PC-9 (cell line): ENCODE results near the gene OR5D14. TPM values are rescaled to one million over a fixed set of nuclear protein-coding genes. Genes with fewer than 3 reads are reported as not detected.

ENCODE experiments used
- Bru-seq: library from RNA; stranded (reverse); fragments of 400-500 nt; gene quantifications from one replicate; lab custom pipeline; 2021; lab: Mats Ljungman, UMichigan
- BruChase-seq, 2 experiments: library from RNA; stranded (reverse); fragments of 400-500 nt; gene quantifications; one replicate each; lab custom pipeline; 2021; lab: Mats Ljungman, UMichigan
- BruUV-seq: library from RNA; stranded (reverse); fragments of 400-500 nt; replicated peaks from 2 replicates; lab custom pipeline; 2021; lab: Mats Ljungman, UMichigan
- CTCF ChIA-PET: fragments of 300-600 bp; sonication (Branson Sonifier 250); formaldehyde crosslinking; loops from one replicate; lab custom pipeline; 2022; ENCODE audit warnings: antibody characterized with exemption; lab: Charles Lee
- POLR2A ChIA-PET: fragments of 300-600 bp; sonication (Branson Sonifier 250); formaldehyde crosslinking; loops from one replicate; lab custom pipeline; 2022; ENCODE audit warnings: antibody characterized with exemption; ENCODE audit not compliant: unreplicated experiment; lab: Charles Lee
- DNase-seq, 2 experiments: peaks; one replicate each; pipeline versions ENCODE4 v3.0.0 to v3.0.0-alpha.2; 2015 to 2022; ENCODE audit warnings: mixed read lengths in 1 of 2
- H2AFZ ChIP-seq: fragments of 200-600 bp; sonication (generic); 2 replicates; pipeline ENCODE4 v1.8.1; 2017; ENCODE audit warnings: antibody characterized with exemption
- H3F3A ChIP-seq: fragments of 200-600 bp; sonication (generic); 2 replicates; pipeline ENCODE4 v1.8.1; 2017; ENCODE audit warnings: antibody characterized with exemption, mild to moderate bottlenecking, low read depth; ENCODE audit not compliant: insufficient read depth
- H3K27ac ChIP-seq: fragments of 200-600 bp; sonication (generic); 2 replicates; pipeline ENCODE4 v1.6.1; 2016; ENCODE audit warnings: mixed run types
- H3K27me3 ChIP-seq: fragments of 200-600 bp; sonication (generic); 2 replicates; pipeline ENCODE4 v1.6.1; 2016; ENCODE audit warnings: low read depth, mixed run types; ENCODE audit not compliant: insufficient read depth
- H3K36me3 ChIP-seq: fragments of 200-600 bp; sonication (generic); 2 replicates; pipeline ENCODE4 v1.6.1; 2016; ENCODE audit warnings: low read depth, mixed run types
- H3K4me1 ChIP-seq: fragments of 200-600 bp; sonication (generic); replicated peaks from 2 replicates; pipeline ENCODE4 v1.6.1; 2016; ENCODE audit warnings: mixed run types; ENCODE audit not compliant: insufficient read depth
- H3K4me2 ChIP-seq: fragments of 200-600 bp; sonication (generic); 2 replicates; pipeline ENCODE4 v1.6.1; 2017; ENCODE audit warnings: mixed run types
- H3K4me3 ChIP-seq: fragments of 200-600 bp; sonication (generic); 2 replicates; pipeline ENCODE4 v1.6.1; 2016; ENCODE audit warnings: mixed run types
- H3K79me2 ChIP-seq: fragments of 200-600 bp; sonication (generic); 2 replicates; pipeline ENCODE4 v1.6.1; 2017; ENCODE audit warnings: low read depth, mixed run types
- H3K9me2 ChIP-seq: fragments of 200-600 bp; sonication (generic); 2 replicates; pipeline ENCODE4 v1.8.1; 2017; ENCODE audit warnings: mild to moderate bottlenecking; ENCODE audit not compliant: insufficient read depth
- H3K9me3 ChIP-seq: fragments of 200-600 bp; sonication (generic); 2 replicates; pipeline ENCODE4 v1.8.1; 2016; ENCODE audit warnings: low read depth; ENCODE audit not compliant: insufficient read depth
- H4K20me1 ChIP-seq: fragments of 200-600 bp; sonication (generic); 2 replicates; pipeline ENCODE4 v1.8.1; 2017; ENCODE audit not compliant: insufficient read depth
- CTCF ChIP-seq: fragments of 200-600 bp; sonication (generic); conservative IDR thresholded peaks from 2 replicates; pipeline ENCODE4 v1.6.1; 2017; ENCODE audit warnings: mixed run types, antibody characterized with exemption, mild to moderate bottlenecking, moderate library complexity
- EZH2 ChIP-seq: fragments of 200-600 bp; sonication (generic); IDR thresholded peaks from 2 replicates; pipeline ENCODE4 v1.8.0; 2017; ENCODE audit warnings: antibody characterized with exemption, low read depth
- intact Hi-C: fragments of 100-400 bp; cut with micrococcal nuclease; formaldehyde crosslinking; loops from one replicate; pipeline ENCODE4 v1.10.0; 2022; ENCODE audit not compliant: unreplicated experiment
- long read RNA-seq: library from polyadenylated mRNA; stranded (forward); transcript quantifications from one replicate; pipeline ENCODE4 v2.0.0, GENCODE V29; 2022
- total RNA-seq: library from RNA; stranded (reverse); gene quantifications from 2 replicates; pipeline ENCODE4 v1.2.3, GENCODE V29; 2021

The OR5D14 gene
- total RNA-seq: not detected in 2 replicates
- Bru-seq, nascent RNA: not detected
- not detected for BruChase-seq, experiment 1, labeled RNA remaining after a 2-hour chase
- BruChase-seq, experiment 2, labeled RNA remaining after a 6-hour chase: not detected
- long read RNA-seq: 0 reads

GRCh38 chr11:55795256-55795655, at the start of gene OR5D14:
Gene OR5D14, plus strand, starts transcription at chr11:55795556. Its CDS starts 0 bp downstream, at chr11:55795556.
- no peak within 1 kb of the TSS for H3K4me3 ChIP-seq
- no peak within 1 kb of the TSS for H2AFZ ChIP-seq
- CTCF ChIA-PET: no interaction called here
- no peak within 1 kb of the TSS for H3K4me2 ChIP-seq
- TF ChIP-seq CTCF (no peak), EZH2 (no peak)
- DNase-seq: no peak
- H3K4me1 ChIP-seq: no peaks in the 10 kb centered on the region
- H3K9me2 ChIP-seq: no peaks in the 10 kb centered on the region
- intact Hi-C loops: no loop called here
- no TSS peak for BruUV-seq
- H3K27ac ChIP-seq: no peak within 1 kb of the TSS
- H4K20me1 ChIP-seq: no peaks in the 10 kb centered on the region
- H3K9me3 ChIP-seq: no peaks in the 10 kb centered on the region
- no peaks in the 10 kb centered on the region for H3K36me3 ChIP-seq
- no peaks in the 10 kb centered on the region for H3K27me3 ChIP-seq
- no peaks in the 10 kb centered on the region for H3F3A ChIP-seq
- POLR2A ChIA-PET: no interaction called here
- H3K79me2 ChIP-seq: no peaks in the 10 kb centered on the region

- DNase-seq: no peak
- no peak for TF ChIP-seq CTCF
- no peak for TF ChIP-seq EZH2
- ChIA-PET POLR2A (no interaction called here), CTCF (no interaction called here)
- Histone ChIP-seq H3F3A (no peaks in the 10 kb centered on the region), H3K36me3 (no peaks in the 10 kb centered on the region), H3K4me3 (no peak within 1 kb of the TSS), H2AFZ (no peak within 1 kb of the TSS), H3K27ac (no peak within 1 kb of the TSS), H3K79me2 (no peaks in the 10 kb centered on the region), H3K4me1 (no peaks in the 10 kb centered on the region), H3K9me3 (no peaks in the 10 kb centered on the region), H4K20me1 (no peaks in the 10 kb centered on the region), H3K9me2 (no peaks in the 10 kb centered on the region), H3K27me3 (no peaks in the 10 kb centered on the region), H3K4me2 (no peak within 1 kb of the TSS)
- intact Hi-C loops: no loop called here
- BruUV-seq: no TSS peak
Measured at GRCh38 chr11:55773138-55773537, 22.2 kb upstream of the OR5D14 start, which contains the start of gene OR5D13. Gene OR5D13, plus strand, starts transcription at chr11:55773438. Its CDS starts 0 bp downstream, at chr11:55773438.

GRCh38 chr11:55791606-55792005, 3.8 kb upstream of the OR5D14 start:
- DNase-seq: no peak
- H3K79me2 ChIP-seq: no peaks in the 10 kb centered on the region
- no TSS peak for BruUV-seq
- no peak overlapping the region for H3K4me2 ChIP-seq
- H3K9me3 ChIP-seq: no peaks in the 10 kb centered on the region
- intact Hi-C loops: no loop called here
- no peaks in the 10 kb centered on the region for H3F3A ChIP-seq
- H3K27ac ChIP-seq: no peak overlapping the region
- H3K4me3 ChIP-seq: no peak overlapping the region
- H3K9me2 ChIP-seq: no peaks in the 10 kb centered on the region
- POLR2A ChIA-PET: no interaction called here
- TF ChIP-seq CTCF (no peak), EZH2 (no peak)
- H4K20me1 ChIP-seq: no peaks in the 10 kb centered on the region
- H3K36me3 ChIP-seq: no peaks in the 10 kb centered on the region
- CTCF ChIA-PET: no interaction called here
- no peak overlapping the region for H2AFZ ChIP-seq
- no peaks in the 10 kb centered on the region for H3K27me3 ChIP-seq
- no peaks in the 10 kb centered on the region for H3K4me1 ChIP-seq
